Lung (tissue), 12 donors: Measurements from ENCODE around the gene ZNF391. TPM values are rescaled to one million over a fixed set of nuclear protein-coding genes. Genes with fewer than 3 reads are reported as not detected.

Source experiments
- ATAC-seq: fragments of 200-7000 bp; cut with Tn5 transposase; one replicate; pipeline ENCODE4 v1.9.1; 2020; ENCODE audit warnings: moderate number of reproducible peaks; ENCODE audit not compliant: insufficient read depth, low FRiP score
- DNase-seq, 3 donors: peaks; one replicate each; pipeline ENCODE4 v3.0.0-alpha.2; 2013 to 2017
- H3K27ac ChIP-seq, 2 donors: one replicate each; pipeline ENCODE4 v1.5.1; 2013; ENCODE audit warnings: mild to moderate bottlenecking in 2 of 2, moderate library complexity in 2 of 2, control low read depth in 1 of 2, inconsistent platforms in 1 of 2, low read depth in 1 of 2, low read length in 1 of 2
- H3K27me3 ChIP-seq, 3 donors: one replicate each; pipeline ENCODE4 v1.5.1; 2013; ENCODE audit warnings: low read length in 2 of 3; ENCODE audit not compliant: control insufficient read depth in 3 of 3, insufficient read depth in 3 of 3
- H3K36me3 ChIP-seq, 4 donors: one replicate each; pipeline ENCODE4 v1.5.1; 2013; ENCODE audit warnings: low read length in 4 of 4, mild to moderate bottlenecking in 1 of 4, moderate library complexity in 1 of 4; ENCODE audit not compliant: control insufficient read depth in 4 of 4, insufficient read depth in 4 of 4
- H3K4me1 ChIP-seq, 5 donors: one replicate each; pipeline ENCODE4 v1.5.1; 2013; ENCODE audit warnings: low read length in 5 of 5, mild to moderate bottlenecking in 2 of 5, moderate library complexity in 1 of 5; ENCODE audit not compliant: control insufficient read depth in 5 of 5, insufficient read depth in 5 of 5
- H3K4me3 ChIP-seq: one replicate; pipeline ENCODE4 v1.5.1; 2013; ENCODE audit warnings: mild to moderate bottlenecking, control low read depth, moderate library complexity
- H3K9ac ChIP-seq, 2 donors: one replicate each; pipeline ENCODE4 v1.5.1; 2013; ENCODE audit warnings: low read length in 2 of 2, control low read depth in 1 of 2; ENCODE audit not compliant: insufficient read depth in 1 of 2
- H3K9me3 ChIP-seq, 4 donors: one replicate each; pipeline ENCODE4 v1.5.1; 2013; ENCODE audit warnings: low read length in 3 of 4, mild to moderate bottlenecking in 1 of 4, moderate library complexity in 1 of 4; ENCODE audit not compliant: control insufficient read depth in 4 of 4, insufficient read depth in 3 of 4
- WGBS, 2 donors: extraction: QIAGEN DNeasy Blood & Tissue Kit; methylation state at CpG; one replicate each; pipeline ENCODE4 v1.1.7; 2013; 5-methylcytosine and 5-hydroxymethylcytosine counted together
- polyA plus RNA-seq, 2 donors: library from polyadenylated mRNA; stranded (reverse); fragments of 200-250 nt; gene quantifications; one replicate each; pipeline ENCODE4 v1.2.1, GENCODE V29; 2013
- total RNA-seq, 2 donors: library from RNA; depleted of rRNA in 1 of 2; stranded (reverse); fragments of >200 nt in 1 of 2; gene quantifications; one replicate each; pipeline ENCODE4 v1.2.1, GENCODE V29; 2014 to 2021
- TF ChIP-seq, protein P1 (sequence below): IDR thresholded peaks from 2 replicates; pipeline ENCODE4 v1.5.1; 2012; ENCODE audit warnings: mild to moderate bottlenecking; ENCODE audit errors: control extremely low read depth, extremely low read depth
- donor health status: control.
- donor health status: control.
- donor health status: Bipolar disorder and iron deficiency.
- donor health status: healthy.
- donor health status: DM: yes; HTN: yes; CAD: no.

Gene ZNF391
- total and polyA plus RNA-seq, 4 donors, result 1.5 to 5.3 (median 2.9) TPM

DNA sequence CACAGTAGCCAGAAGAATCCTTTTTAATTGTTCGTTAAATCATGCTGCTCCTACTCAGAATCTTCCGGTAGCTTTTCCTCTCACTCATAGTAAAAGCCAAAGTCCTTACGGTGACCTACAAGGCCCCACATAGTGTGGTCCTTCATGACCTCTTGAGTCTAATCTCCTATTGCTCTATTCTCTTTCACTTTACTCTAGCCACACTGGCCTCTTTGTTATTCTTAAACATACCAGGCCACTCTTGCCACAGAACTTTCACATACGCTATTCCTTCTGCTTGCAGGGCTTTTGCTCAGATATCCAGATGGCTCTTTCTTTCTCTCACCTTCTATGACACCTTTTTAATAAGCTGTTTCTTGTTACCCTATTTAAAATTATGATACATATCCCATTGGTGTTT, 25.7 kb downstream of the ZNF391 start:
- no peak overlapping the region for H3K4me3 ChIP-seq
- H3K9me3 ChIP-seq, result no peaks in the 10 kb centered on the region
- WGBS, 2 donors, result 82 to 83% methylated on average over 4 of the region's 4 CpGs
- H3K9ac ChIP-seq, result no peak overlapping the region
- ATAC-seq, result no peak
- TF ChIP-seq, protein P1, sequence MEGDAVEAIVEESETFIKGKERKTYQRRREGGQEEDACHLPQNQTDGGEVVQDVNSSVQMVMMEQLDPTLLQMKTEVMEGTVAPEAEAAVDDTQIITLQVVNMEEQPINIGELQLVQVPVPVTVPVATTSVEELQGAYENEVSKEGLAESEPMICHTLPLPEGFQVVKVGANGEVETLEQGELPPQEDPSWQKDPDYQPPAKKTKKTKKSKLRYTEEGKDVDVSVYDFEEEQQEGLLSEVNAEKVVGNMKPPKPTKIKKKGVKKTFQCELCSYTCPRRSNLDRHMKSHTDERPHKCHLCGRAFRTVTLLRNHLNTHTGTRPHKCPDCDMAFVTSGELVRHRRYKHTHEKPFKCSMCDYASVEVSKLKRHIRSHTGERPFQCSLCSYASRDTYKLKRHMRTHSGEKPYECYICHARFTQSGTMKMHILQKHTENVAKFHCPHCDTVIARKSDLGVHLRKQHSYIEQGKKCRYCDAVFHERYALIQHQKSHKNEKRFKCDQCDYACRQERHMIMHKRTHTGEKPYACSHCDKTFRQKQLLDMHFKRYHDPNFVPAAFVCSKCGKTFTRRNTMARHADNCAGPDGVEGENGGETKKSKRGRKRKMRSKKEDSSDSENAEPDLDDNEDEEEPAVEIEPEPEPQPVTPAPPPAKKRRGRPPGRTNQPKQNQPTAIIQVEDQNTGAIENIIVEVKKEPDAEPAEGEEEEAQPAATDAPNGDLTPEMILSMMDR, result no peak
- no peak overlapping the region for H3K27ac ChIP-seq
- peak in 1 of 3 donors; percentile 3 for DNase-seq
- no peaks in the 10 kb centered on the region for H3K36me3 ChIP-seq
- H3K27me3 ChIP-seq, result no peaks in the 10 kb centered on the region
- H3K4me1 ChIP-seq, result no peaks in the 10 kb centered on the region

DNA sequence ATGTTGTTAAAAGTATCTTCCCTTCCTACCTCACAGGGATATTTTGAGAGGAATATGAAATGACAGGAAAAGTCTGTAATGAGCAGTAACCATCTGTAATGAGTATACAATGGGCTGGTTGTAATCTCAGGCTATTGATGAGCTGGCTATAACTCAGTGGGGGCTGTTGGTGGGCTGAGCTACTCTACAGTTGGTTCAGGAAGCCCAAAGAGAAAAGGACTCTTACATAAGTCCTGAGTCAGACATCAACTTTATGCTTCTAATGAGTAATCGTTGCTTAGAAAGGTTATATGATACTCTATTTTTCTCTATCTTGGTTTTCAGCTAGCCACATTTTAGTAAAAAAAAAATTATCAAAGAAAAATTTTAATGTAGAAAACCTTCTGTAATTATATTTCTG, 26.4 kb downstream of the ZNF391 start:
- Histone ChIP-seq H3K27ac (no peak overlapping the region), H3K9ac (no peak overlapping the region), H3K4me1 (no peaks in the 10 kb centered on the region), H3K4me3 (no peak overlapping the region), H3K9me3 (no peaks in the 10 kb centered on the region), H3K36me3 (peaks cover 0 to 1% (median 0%) of the 10 kb centered on the region in 4 donors), H3K27me3 (peaks cover 0 to 2% (median 0%) of the 10 kb centered on the region in 3 donors)
- DNase-seq, result no peak
- ATAC-seq, result no peak
- WGBS, 2 donors, result 88 to 95% methylated on average over 1 of the region's 1 CpG
- TF ChIP-seq, protein P1, result no peak

DNA sequence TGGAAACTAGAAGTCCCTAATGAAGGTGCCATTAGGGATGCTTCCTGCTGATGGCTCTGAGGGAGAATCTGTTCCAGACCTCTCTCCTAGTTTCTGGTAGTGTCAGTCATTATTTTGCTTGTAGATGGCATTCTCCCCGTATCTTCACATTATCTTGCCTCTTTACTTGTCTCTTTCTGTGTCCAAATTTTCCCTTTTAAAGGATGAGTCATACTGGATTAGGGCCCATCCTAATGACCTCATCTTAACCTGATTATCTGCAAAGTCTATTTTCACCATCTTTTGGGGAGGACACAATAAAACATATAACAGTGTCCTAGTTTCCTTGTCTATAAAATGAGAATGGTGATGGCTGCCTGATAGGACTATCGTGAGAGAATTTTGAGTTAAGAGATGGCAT, 27.3 kb downstream of the ZNF391 start:
- Histone ChIP-seq H3K9ac (no peak overlapping the region), H3K9me3 (no peaks in the 10 kb centered on the region), H3K27ac (no peak overlapping the region), H3K4me1 (no peaks in the 10 kb centered on the region), H3K36me3 (peaks cover 0 to 1% (median 0%) of the 10 kb centered on the region in 4 donors), H3K27me3 (peaks cover 0 to 2% (median 0%) of the 10 kb centered on the region in 3 donors), H3K4me3 (no peak overlapping the region)
- DNase-seq (no peak), ATAC-seq (no peak)
- WGBS, 2 donors, result 89% methylated on average over 2 of the region's 2 CpGs
- TF ChIP-seq, protein P1, result no peak

DNA sequence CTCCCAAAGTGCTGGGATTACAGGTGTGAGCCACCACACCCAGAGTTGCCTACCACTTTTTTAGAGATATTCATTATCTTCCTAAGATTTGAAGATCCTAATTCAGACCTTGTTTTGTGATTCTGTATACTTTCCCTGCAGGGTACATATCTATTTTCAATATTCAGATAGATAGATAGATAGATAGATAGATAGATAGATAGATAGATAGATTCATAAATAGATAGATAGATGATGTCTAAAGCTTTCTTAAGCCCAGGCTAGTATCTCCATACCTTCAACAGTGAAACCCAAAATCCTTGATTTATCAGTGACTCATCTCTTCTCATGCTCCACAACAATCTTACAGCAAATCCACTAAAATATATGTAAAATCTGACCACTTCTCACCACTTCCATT, 30.8 kb downstream of the ZNF391 start:
- H3K36me3 ChIP-seq, result peaks cover 0 to 1% (median 0%) of the 10 kb centered on the region in 4 donors
- ATAC-seq (no peak), DNase-seq (no peak)
- H3K4me3 ChIP-seq, result no peak overlapping the region
- TF ChIP-seq, protein P1, result no peak
- no peak overlapping the region for H3K27ac ChIP-seq
- peaks cover 0 to 2% (median 0%) of the 10 kb centered on the region in 3 donors for H3K27me3 ChIP-seq
- no peak overlapping the region for H3K9ac ChIP-seq
- peaks cover 0 to 8% (median 0%) of the 10 kb centered on the region in 4 donors for H3K9me3 ChIP-seq
- no peaks in the 10 kb centered on the region for H3K4me1 ChIP-seq
